ENCODE measurements around the gene CHSY1.
A peak's percentile ranks its signal among the peaks of the same experiment; 100 is the strongest.

The CHSY1 gene

GRCh38 chr15:101277038-101277822, 25.4 kb upstream of the CHSY1 start, which contains the start of gene SELENOS:
TSS of gene SELENOS (minus strand) at chr15:101277485. CDS start at chr15:101277417, 68 bp downstream.
- Histone ChIP-seq H3K79me2 (ENCODE audit: insufficient read depth, low read depth) (peaks cover 23% of the 10 kb centered on the region; the same call in 1 of the 2 replicates), H3K4me1 (ENCODE audit: low read depth, poor library complexity, severe bottlenecking) (peaks cover 29% of the 10 kb centered on the region), H3K4me3 (IDR thresholded peaks at IDR 0.05; ENCODE audit: insufficient read depth, low read depth, low read length) (no peak within 1 kb of the TSS), H4K20me1 (ENCODE audit: insufficient read depth) (no peaks in the 10 kb centered on the region), H2AFZ (ENCODE audit: low read depth) (peak within 1 kb of the TSS; percentile 31; the same call in 1 of the 2 replicates), H3K36me3 (ENCODE audit: insufficient read depth) (peaks cover 12% of the 10 kb centered on the region; the same call in 1 of the 2 replicates), H3K4me2 (peak within 1 kb of the TSS; percentile 96), H3K27ac (peak within 1 kb of the TSS; percentile 70), H3K9ac (peak within 1 kb of the TSS; percentile 73), H3K27me3 (ENCODE audit: insufficient read depth, low read depth) (no peaks in the 10 kb centered on the region)
- TF ChIP-seq, protein P1, sequence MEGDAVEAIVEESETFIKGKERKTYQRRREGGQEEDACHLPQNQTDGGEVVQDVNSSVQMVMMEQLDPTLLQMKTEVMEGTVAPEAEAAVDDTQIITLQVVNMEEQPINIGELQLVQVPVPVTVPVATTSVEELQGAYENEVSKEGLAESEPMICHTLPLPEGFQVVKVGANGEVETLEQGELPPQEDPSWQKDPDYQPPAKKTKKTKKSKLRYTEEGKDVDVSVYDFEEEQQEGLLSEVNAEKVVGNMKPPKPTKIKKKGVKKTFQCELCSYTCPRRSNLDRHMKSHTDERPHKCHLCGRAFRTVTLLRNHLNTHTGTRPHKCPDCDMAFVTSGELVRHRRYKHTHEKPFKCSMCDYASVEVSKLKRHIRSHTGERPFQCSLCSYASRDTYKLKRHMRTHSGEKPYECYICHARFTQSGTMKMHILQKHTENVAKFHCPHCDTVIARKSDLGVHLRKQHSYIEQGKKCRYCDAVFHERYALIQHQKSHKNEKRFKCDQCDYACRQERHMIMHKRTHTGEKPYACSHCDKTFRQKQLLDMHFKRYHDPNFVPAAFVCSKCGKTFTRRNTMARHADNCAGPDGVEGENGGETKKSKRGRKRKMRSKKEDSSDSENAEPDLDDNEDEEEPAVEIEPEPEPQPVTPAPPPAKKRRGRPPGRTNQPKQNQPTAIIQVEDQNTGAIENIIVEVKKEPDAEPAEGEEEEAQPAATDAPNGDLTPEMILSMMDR (conservative IDR thresholded peaks at IDR 0.05; ENCODE audit: low read depth, low read length) = no peak

- Histone ChIP-seq H3K9ac (peak overlapping the region; percentile 73), H3K27ac (peak overlapping the region; percentile 70), H2AFZ (ENCODE audit: low read depth) (peak overlapping the region; percentile 31; the same call in 1 of the 2 replicates), H3K4me2 (peak overlapping the region; percentile 96), H3K27me3 (ENCODE audit: insufficient read depth, low read depth) (no peaks in the 10 kb centered on the region), H3K36me3 (ENCODE audit: insufficient read depth) (peaks cover 18% of the 10 kb centered on the region; the same call in 1 of the 2 replicates), H3K79me2 (ENCODE audit: insufficient read depth, low read depth) (peaks cover 23% of the 10 kb centered on the region; the same call in 1 of the 2 replicates), H3K4me3 (IDR thresholded peaks at IDR 0.05; ENCODE audit: insufficient read depth, low read depth, low read length) (no peak overlapping the region), H4K20me1 (ENCODE audit: insufficient read depth) (no peaks in the 10 kb centered on the region), H3K4me1 (ENCODE audit: low read depth, poor library complexity, severe bottlenecking) (peaks cover 29% of the 10 kb centered on the region)
- TF ChIP-seq, protein P1 (conservative IDR thresholded peaks at IDR 0.05; ENCODE audit: low read depth, low read length) = peak; percentile 60
Observed at GRCh38 chr15:101276501-101277037, 24.7 kb upstream of the CHSY1 start.

- Histone ChIP-seq H3K4me3 (IDR thresholded peaks at IDR 0.05; ENCODE audit: insufficient read depth, low read depth, low read length) (no peak overlapping the region), H3K27me3 (ENCODE audit: insufficient read depth, low read depth) (no peaks in the 10 kb centered on the region), H3K27ac (peak overlapping the region; percentile 70), H3K4me2 (peak overlapping the region; percentile 96), H3K9ac (peak overlapping the region; percentile 3; the same call in 1 of the 2 replicates), H4K20me1 (ENCODE audit: insufficient read depth) (no peaks in the 10 kb centered on the region), H2AFZ (ENCODE audit: low read depth) (no peak overlapping the region), H3K4me1 (ENCODE audit: low read depth, poor library complexity, severe bottlenecking) (peaks cover 29% of the 10 kb centered on the region), H3K79me2 (ENCODE audit: insufficient read depth, low read depth) (peaks cover 23% of the 10 kb centered on the region; the same call in 1 of the 2 replicates), H3K36me3 (ENCODE audit: insufficient read depth) (peaks cover 24% of the 10 kb centered on the region; the same call in 1 of the 2 replicates)
- TF ChIP-seq, protein P1 (conservative IDR thresholded peaks at IDR 0.05; ENCODE audit: low read depth, low read length) = no peak
Observed at GRCh38 chr15:101275018-101275417, 23.2 kb upstream of the CHSY1 start.

DNA sequence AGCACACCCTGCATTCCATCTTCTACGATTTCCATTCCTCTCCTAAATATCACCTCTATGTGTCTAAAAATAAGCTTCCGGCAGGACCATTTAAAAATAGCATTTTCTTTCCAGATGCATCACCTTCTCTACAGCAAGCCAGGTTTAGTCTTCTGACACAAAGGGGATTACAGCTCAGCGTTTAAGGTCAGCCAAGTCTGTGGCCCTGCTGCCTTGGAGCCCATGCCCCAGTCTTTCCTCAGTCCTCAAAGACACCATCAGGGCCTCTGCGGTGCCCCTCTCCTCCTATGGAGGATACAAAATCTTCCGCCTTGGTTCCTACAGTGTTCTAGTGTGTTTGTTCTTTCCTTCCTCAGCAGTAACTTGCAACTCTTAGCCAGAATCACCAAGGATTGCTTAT, 21.7 kb upstream of the CHSY1 start:
- Histone ChIP-seq H3K4me1 (ENCODE audit: low read depth, poor library complexity, severe bottlenecking) (peaks cover 29% of the 10 kb centered on the region), H3K36me3 (ENCODE audit: insufficient read depth) (peaks cover 24% of the 10 kb centered on the region; the same call in 1 of the 2 replicates), H3K27me3 (ENCODE audit: insufficient read depth, low read depth) (no peaks in the 10 kb centered on the region), H3K9ac (no peak overlapping the region), H3K27ac (no peak overlapping the region), H3K4me3 (IDR thresholded peaks at IDR 0.05; ENCODE audit: insufficient read depth, low read depth, low read length) (no peak overlapping the region), H3K4me2 (peak overlapping the region; percentile 96; the same call in 1 of the 2 replicates), H3K79me2 (ENCODE audit: insufficient read depth, low read depth) (peaks cover 23% of the 10 kb centered on the region; the same call in 1 of the 2 replicates), H4K20me1 (ENCODE audit: insufficient read depth) (no peaks in the 10 kb centered on the region), H2AFZ (ENCODE audit: low read depth) (no peak overlapping the region)
- TF ChIP-seq, protein P1 (conservative IDR thresholded peaks at IDR 0.05; ENCODE audit: low read depth, low read length) = no peak

All from KMS-11 (cell line).